ENCODE results near the gene BEX3.
"Not testable (repeated sequence)": the region's sequence is repeated elsewhere in the genome, so short reads cannot be mapped to it uniquely, and the experiment has no call there.

BEX3 gene

DNA sequence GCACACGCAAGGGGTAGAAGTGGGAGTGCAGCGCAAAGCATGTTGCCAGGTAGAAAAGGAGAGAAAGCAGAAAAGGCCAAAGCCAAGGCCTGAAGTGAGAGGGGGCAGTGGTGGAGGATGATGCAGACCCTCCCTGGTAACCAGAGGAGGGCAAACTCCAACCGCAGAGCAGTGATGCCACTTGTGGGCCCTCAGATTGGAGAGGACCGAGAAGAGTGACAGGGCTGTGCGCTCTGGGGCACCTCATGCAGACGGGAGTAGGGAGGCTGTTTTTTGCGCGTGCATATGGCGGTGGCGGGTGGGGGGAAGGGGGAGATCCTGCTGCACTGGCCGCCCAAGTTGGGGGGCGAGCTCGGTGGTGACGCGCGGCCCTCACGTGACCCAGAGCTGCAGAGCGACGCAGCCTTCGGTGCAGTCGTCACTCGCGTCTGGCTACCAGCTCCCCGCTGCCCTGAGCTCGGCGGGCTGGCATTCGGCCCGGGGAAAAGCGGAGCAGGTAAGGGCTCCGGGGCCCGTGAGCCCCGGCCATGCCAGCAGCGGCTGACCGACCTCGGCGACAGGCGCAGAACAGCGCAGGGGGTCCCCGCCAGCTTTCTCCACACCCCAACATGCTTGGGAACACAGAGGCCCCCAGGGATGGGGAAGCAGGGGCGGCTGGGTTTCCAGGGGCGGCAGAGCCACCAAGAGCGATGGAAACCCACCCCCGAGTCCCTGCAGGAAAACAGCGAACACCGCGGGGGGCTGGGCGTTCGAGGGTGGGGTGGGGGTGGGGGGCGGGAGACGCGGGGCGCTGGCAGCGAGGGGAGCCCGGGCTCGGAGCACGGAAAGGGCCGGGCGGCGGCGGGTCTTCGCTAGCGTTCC is at the start of gene BEX3:
BEX3 (plus strand) TSS at position 421 of the 861 bp plus-strand sequence. CDS start 984 bp downstream, outside the sequence.
- peak; percentile 78 for DNase-seq (ENCODE audit: low read depth, low spot score)

- peak; percentile 75 for DNase-seq (ENCODE audit: low read depth, low spot score)
Observed at GRCh38 chrX:103329991-103330390, 46.3 kb upstream of the BEX3 start, which contains the start of gene TCEAL7. TSS of gene TCEAL7 (plus strand) at chrX:103330239. CDS start at chrX:103331404, 1,165 bp downstream.

DNA sequence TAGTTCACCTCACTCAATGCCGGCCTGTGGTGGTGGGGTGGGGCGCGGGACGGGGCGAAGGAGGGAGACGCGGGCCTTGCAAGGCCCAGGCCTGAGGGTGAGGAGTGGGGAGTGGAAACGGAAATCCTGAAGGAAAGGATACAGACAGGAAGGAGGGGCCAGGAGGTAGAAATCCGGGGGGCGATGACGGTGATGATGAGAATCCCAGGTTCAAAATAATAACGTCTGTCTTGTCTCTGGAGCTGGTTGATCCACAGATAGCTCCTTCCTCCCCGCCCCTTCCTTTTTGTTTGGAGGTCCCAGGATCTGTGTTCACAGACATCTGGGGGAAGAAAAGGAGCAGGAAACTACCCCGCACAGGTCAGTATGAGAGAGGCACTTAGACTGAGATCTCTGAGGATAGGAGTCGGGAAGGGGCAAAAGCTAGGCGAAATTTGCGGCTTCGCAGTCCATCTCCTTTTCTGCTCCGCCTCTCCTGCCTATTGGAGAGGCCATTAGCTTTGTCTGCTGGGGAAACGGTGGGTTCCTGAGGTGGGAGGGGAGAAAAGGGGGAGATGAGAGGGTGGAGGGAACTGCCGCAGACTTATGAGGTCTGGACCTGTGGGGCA is 45.6 kb upstream of the BEX3 start:
- DNase-seq (ENCODE audit: low read depth, low spot score), result peak; percentile 44

DNA sequence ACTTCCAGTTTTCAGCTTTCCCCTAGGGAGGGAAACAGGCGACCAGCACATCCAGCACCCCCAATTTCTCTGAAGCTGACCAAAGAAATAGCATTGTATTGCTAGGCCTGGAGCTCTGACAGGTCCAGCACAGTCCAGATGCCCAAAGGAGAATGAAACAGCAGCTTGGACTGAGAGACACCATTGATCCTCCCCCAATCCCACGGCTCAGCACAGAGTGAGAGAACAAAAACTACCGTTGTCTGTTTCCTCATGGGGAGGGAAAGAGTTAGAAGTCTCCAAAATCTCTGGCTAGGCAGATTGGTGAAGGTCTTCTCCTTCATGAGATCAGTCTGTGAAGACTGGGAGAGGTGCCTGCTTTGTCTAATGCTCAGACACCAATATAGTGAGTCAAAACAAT is 37.7 kb upstream of the BEX3 start:
- DNase-seq (ENCODE audit: low read depth, low spot score), result no peak

DNA sequence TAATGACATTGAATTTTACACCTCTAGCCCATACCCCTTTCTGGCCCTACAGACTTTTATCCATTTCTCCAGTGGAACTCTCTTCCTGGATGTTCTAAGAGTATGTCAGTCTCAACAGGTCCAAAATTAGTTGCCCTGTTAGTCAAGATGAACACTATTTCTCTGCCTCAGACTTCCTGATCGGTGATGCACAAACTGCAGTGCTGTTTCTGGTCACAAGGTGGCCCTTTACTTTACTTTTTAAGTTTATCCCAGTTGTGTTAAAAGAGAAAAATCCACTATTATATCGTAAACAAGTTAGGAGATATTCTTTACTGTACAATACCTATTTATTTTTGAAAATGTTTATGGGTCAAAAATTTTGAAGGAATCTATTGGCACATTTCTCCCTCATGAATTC is 33.2 kb upstream of the BEX3 start:
- DNase-seq (ENCODE audit: low read depth, low spot score), result peak; percentile 62

DNA sequence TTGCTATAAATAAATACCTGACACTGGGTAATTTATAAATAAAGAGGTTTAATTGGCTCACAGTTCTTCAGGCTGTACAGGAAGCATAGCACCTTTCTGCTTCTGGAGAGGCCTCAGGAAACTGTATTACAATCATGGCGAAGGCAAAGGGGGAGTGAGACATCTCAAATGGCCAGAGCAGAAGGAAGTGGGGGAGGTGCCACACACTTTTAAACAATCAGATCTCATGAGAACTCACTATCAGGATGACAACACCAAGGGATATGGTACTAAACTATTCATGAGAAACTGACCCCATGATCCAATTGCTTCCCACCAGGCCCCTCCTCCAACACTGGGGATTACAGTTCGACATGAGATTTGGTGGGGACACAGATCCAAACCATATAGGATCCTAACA is 31.7 kb upstream of the BEX3 start:
- DNase-seq (ENCODE audit: low read depth, low spot score), result no peak

DNA sequence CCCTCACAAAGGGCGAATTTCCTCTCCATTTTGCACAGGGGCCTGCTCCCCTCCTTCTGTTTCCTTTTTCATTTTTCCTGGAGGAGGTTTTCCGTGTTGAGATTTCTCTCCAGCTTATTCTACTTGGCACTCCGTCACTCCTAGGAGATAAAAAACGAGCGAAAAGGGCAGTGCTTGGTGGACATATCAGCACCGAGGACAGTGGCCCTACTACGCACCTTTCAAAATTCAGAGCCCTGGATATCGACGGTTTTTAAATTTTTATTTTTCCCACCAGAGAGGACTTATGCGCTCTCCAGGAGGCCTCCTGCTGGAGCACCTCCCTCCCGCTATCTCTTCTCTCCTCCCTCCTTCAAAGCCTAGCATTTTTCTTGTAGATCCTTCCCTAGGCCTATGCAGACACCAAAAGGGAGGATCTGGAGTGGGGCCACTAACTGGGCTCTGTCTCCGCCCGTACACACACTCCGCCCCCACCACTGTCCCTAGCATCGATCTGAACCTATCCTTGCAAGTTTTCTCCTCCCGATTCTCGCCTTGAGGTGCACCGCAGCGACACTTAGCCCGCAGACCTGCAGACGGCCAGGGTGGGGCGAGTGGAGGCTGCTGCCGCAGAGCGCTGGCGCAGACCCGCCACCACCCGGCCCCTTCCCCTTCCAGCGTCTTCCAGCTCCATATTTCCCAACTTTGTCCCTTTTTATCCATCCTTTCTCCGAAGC is 28.5 kb upstream of the BEX3 start:
- DNase-seq (ENCODE audit: low read depth, low spot score), result no peak

DNA sequence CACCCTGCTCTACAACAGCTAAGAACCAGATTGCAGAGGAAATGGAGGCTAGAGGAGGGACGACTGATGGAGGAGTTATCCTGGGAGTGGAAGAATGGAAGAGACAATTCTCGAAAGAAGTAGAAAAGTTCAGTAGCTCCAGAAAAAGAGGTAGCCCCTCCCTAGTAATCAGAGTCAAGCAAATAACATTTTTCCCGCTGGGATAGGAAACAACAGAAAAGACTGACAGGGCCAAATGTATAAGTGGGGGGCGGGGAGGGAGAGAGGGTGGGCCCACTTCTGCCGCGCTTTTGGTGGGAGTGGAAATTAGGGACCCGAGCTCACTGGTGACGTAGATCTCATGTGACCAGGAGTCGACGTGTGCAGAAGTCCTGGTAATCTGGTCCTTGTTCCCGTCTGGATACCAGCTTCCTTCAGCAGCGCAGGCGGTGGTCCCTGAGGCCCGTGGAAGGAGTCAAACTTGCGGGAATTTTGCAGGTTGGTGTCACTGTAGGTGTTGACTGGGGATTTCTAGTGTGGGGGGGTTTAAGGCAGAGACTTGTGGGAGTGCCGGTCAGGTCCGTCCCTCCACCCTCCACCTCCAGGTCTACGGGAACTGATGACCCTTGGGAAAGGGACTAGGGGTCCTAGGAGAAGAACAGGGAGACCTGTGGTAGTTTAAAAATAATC is 20.1 kb upstream of the BEX3 start, which contains the start of gene TCEAL9:
TCEAL9 (plus strand) TSS at position 377 of the 669 bp plus-strand sequence. CDS start 1,179 bp downstream, outside the sequence.
- peak; percentile 79 for DNase-seq (ENCODE audit: low read depth, low spot score)

- DNase-seq (ENCODE audit: low read depth, low spot score), result peak; percentile 28
Observed at GRCh38 chrX:103356858-103357257, 19.5 kb upstream of the BEX3 start.

- DNase-seq (ENCODE audit: low read depth, low spot score), result no peak
Observed at GRCh38 chrX:103357871-103358270, 18.5 kb upstream of the BEX3 start.

DNA sequence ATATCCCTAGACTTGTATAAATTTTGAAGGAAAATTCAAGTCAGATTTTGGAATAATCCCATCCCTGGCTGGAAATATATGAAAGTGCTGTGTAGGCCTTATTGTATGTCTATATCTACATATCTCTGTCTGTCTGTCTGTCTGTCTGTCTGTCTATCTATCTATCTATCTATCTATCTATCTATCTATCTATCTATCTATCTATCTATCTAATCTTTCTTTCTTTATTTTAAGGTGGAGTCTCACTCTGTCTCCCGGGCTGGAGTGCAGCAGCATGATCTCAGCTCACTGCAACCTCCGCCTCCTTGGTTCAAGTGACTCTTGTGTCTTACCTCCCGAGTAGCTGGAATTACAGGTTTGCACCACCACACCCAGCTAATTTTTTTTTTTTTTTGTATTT is 16.7 kb upstream of the BEX3 start:
- DNase-seq (ENCODE audit: low read depth, low spot score), result not testable (repeated sequence)

DNA sequence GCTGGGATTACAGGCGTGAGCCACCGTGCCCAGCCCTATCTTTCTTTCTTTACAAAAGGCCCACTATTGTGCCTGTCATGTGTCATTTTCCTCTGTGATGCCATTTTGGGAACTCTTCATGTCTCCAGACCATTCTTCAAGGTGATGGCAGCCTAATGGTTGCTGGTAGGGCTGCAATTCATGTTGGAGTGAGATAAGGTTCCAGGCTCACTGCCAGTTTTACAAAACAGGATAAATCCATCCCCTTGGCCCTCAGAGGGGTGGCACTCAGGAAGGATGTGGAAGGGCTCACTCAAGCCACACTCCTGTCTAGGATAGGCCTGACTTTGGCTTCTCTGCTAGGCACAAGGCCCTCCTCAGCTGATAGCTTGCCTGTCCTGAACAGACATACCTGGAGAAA is 16.2 kb upstream of the BEX3 start:
- no peak for DNase-seq (ENCODE audit: low read depth, low spot score)

- DNase-seq (ENCODE audit: low read depth, low spot score), result no peak
Observed at GRCh38 chrX:103360916-103361315, 15.4 kb upstream of the BEX3 start.

DNA sequence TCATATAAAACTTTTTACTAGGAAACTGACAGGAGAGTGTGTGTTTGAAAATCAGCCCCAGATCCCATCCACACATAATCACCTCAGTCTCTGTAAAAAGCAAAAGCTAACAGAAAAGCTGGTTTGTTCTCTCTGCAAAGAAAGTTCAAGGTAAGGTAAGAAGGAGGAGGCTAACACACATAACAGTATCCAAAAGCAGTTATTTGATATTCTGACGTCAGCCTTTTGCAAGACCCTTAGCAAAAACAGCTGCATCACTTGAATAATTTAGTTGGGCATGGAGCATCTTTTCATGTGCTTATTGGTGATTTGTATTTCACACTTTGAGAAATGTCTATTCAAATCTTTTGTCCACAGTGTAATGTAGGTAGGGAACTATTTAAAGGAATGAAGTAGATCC is 14.5 kb upstream of the BEX3 start:
- DNase-seq (ENCODE audit: low read depth, low spot score), result no peak

- DNase-seq (ENCODE audit: low read depth, low spot score), result peak; percentile 34
Observed at GRCh38 chrX:103362474-103362873, 13.9 kb upstream of the BEX3 start.

GRCh38 chrX:103363046-103363445 is 13.3 kb upstream of the BEX3 start:
- DNase-seq (ENCODE audit: low read depth, low spot score), result no peak

- no peak for DNase-seq (ENCODE audit: low read depth, low spot score)
Observed at GRCh38 chrX:103367502-103367901, 8.8 kb upstream of the BEX3 start.

DNA sequence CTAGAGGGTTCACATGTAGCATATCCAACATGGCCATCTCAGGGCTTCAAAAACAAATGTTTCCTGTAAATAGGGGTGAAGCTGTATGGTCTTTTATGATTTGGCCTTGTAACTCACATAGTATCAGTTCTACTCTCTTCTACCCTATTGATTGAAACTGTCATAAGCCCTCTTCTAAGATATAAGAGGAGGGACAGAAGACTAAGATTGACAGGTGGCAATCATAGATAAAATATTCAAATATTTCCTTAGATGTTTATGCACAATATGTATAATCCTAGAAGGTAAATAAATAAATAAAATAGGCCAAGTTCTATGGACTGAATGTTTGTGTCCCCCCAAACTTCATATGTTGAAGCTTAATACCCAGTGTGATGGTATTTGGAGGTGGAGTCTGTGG is 6.9 kb upstream of the BEX3 start:
- DNase-seq (ENCODE audit: low read depth, low spot score), result no peak

DNA sequence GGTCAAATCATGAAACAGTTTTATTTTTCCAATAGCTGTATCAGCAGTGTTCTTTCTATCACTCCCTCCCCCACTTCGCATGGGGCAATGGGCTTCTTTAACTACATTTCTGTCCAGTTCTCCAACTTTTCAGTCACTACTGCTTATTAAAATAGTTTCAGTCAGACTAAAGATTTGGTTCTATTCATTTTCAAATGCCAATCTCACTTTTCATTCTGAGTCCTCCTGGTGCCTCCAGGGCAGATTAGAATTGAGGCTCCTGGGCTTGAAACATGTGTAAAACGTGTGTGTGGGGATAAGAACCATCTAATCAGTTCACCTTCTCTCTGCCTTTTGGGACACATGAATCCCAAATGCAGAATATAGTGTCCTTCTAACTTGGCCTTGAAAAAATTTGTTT is 3.5 kb upstream of the BEX3 start:
- DNase-seq (ENCODE audit: low read depth, low spot score), result no peak

DNA sequence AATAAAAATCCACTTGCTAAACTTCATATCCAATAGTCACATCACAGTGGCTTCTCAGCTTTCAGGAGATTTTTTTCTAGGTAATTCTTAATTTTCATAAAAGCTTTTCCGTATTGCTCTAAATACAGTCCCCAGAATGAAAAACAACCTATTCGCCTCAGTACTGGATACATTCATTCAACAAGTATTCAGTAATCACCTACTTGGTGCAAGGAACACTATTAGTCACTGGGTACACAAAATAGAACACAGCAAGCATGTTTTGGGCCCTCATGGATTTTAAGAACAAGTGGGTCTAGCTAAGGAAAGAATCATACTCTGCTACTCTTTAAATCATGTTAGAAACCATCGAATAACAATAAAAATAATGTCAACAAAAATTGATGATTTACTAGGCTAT is 2.8 kb upstream of the BEX3 start:
- DNase-seq (ENCODE audit: low read depth, low spot score), result no peak

DNA sequence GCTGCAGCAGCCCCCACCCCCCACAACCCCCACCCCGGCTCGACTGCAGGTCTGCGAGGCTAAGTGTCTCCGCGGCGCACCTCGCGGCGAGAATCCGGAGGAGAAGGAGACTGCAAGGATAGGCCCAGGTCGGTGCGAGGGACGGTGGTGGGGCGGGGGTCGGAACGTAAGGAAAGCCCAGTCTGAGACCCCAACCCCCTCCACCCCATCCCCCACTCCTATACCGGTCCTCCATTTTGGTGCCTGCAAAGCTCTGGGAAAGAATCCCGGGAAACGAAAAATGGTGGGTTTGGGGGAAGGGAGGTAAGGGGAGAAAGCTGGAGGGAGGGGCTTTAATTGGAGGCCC is 614 bp downstream of the BEX3 start:
- peak; percentile 52 for DNase-seq (ENCODE audit: low read depth, low spot score)

- no peak for DNase-seq (ENCODE audit: low read depth, low spot score)
Observed at GRCh38 chrX:103378990-103379389, 2.7 kb downstream of the BEX3 start.

Measured in astrocyte of the hippocampus (primary cell).